ENCODE measurements around the gene USP32. TPM values are rescaled to one million over a fixed set of nuclear protein-coding genes. Genes with fewer than 3 reads are reported as not detected.
A peak's percentile ranks its signal among the peaks of the same experiment; 100 is the strongest.

Gene USP32
- total RNA-seq, 1 experiment from 2014 or later, result 34.5 TPM

- DNase-seq (ENCODE audit: low read depth in 1 of 2, low spot score in 2 of 2), result no peak
- Histone ChIP-seq H3K9me3 (replicated peaks) (peaks cover 4% of the 10 kb centered on the region), H3K36me3 (no peaks in the 10 kb centered on the region), H3K4me1 (replicated peaks) (peaks cover 31% of the 10 kb centered on the region), H3K4me3 (no peak overlapping the region), H3K27ac (no peak overlapping the region), H3K27me3 (replicated peaks) (peaks cover 27% of the 10 kb centered on the region)
Measured at GRCh38 chr17:60141111-60142018, 250.6 kb downstream of the USP32 start.

GRCh38 chr17:60139438-60140285 is 252.3 kb downstream of the USP32 start:
- peaks cover 17% of the 10 kb centered on the region for H3K27me3 ChIP-seq (replicated peaks)
- peaks cover 4% of the 10 kb centered on the region for H3K9me3 ChIP-seq (replicated peaks)
- DNase-seq (ENCODE audit: low read depth in 1 of 2, low spot score in 2 of 2), result peak; percentile 44 to 82
- peaks cover 40% of the 10 kb centered on the region for H3K4me1 ChIP-seq (replicated peaks)
- H3K36me3 ChIP-seq, result no peaks in the 10 kb centered on the region
- no peak overlapping the region for H3K4me3 ChIP-seq
- H3K27ac ChIP-seq, result no peak overlapping the region

GRCh38 chr17:60138769-60139437 is 253.0 kb downstream of the USP32 start:
- Histone ChIP-seq H3K9me3 (replicated peaks) (peaks cover 4% of the 10 kb centered on the region), H3K27me3 (replicated peaks) (peaks cover 12% of the 10 kb centered on the region), H3K4me1 (replicated peaks) (peaks cover 48% of the 10 kb centered on the region), H3K27ac (no peak overlapping the region), H3K4me3 (no peak overlapping the region), H3K36me3 (no peaks in the 10 kb centered on the region)
- DNase-seq (ENCODE audit: low read depth in 1 of 2, low spot score in 2 of 2), result no peak

GRCh38 chr17:60137731-60138130 is 254.2 kb downstream of the USP32 start:
- Histone ChIP-seq H3K27ac (no peak overlapping the region), H3K4me3 (no peak overlapping the region), H3K4me1 (replicated peaks) (peaks cover 40% of the 10 kb centered on the region), H3K9me3 (replicated peaks) (peaks cover 4% of the 10 kb centered on the region), H3K36me3 (no peaks in the 10 kb centered on the region), H3K27me3 (replicated peaks) (peaks cover 12% of the 10 kb centered on the region)
- DNase-seq (ENCODE audit: low read depth in 1 of 2, low spot score in 2 of 2), result no peak

GRCh38 chr17:60135951-60136666 is 255.8 kb downstream of the USP32 start:
- DNase-seq (ENCODE audit: low read depth in 1 of 2, low spot score in 2 of 2), result no peak
- H3K9me3 ChIP-seq (replicated peaks), result peaks cover 4% of the 10 kb centered on the region

GRCh38 chr17:60135151-60135950 is 256.6 kb downstream of the USP32 start:
- H3K9me3 ChIP-seq (replicated peaks), result peaks cover 4% of the 10 kb centered on the region
- H3K4me1 ChIP-seq (replicated peaks), result peaks cover 26% of the 10 kb centered on the region
- H3K4me3 ChIP-seq, result peak overlapping the region; percentile 51
- peaks cover 12% of the 10 kb centered on the region for H3K27me3 ChIP-seq (replicated peaks)
- H3K36me3 ChIP-seq, result 0 out of 2 replicates have a peak, but pooled peaks cover 6% of the 10 kb centered on the region
- H3K27ac ChIP-seq, result peak overlapping the region; percentile 15; the same call in 1 of the 2 replicates
- DNase-seq (ENCODE audit: low read depth in 1 of 2, low spot score in 2 of 2), result peak; percentile 82 to 91

More at GRCh38 chr17:60135951-60136666, 255.8 kb downstream of the USP32 start:
- Histone ChIP-seq H3K27ac (no peak overlapping the region), H3K4me3 (peak overlapping the region; percentile 51; the same call in 1 of the 2 replicates), H3K4me1 (replicated peaks) (peaks cover 27% of the 10 kb centered on the region), H3K27me3 (replicated peaks) (peaks cover 12% of the 10 kb centered on the region), H3K36me3 (0 out of 2 replicates have a peak, but pooled peaks cover 6% of the 10 kb centered on the region)

GRCh38 chr17:60134396-60135150 is 257.4 kb downstream of the USP32 start:
- Histone ChIP-seq H3K4me1 (replicated peaks) (peaks cover 21% of the 10 kb centered on the region), H3K9me3 (replicated peaks) (no peaks in the 10 kb centered on the region; the same call in 1 of the 2 replicates), H3K27me3 (replicated peaks) (peaks cover 8% of the 10 kb centered on the region), H3K27ac (peak overlapping the region; percentile 15; the same call in 1 of the 2 replicates), H3K36me3 (0 out of 2 replicates have a peak, but pooled peaks cover 6% of the 10 kb centered on the region), H3K4me3 (peak overlapping the region; percentile 51)
- DNase-seq (ENCODE audit: low read depth in 1 of 2, low spot score in 2 of 2), result no peak

- DNase-seq (ENCODE audit: low read depth in 1 of 2, low spot score in 2 of 2), result no peak
- H3K36me3 ChIP-seq, result 0 out of 2 replicates have a peak, but pooled peaks cover 6% of the 10 kb centered on the region
- no peak overlapping the region for H3K4me3 ChIP-seq
Measured at GRCh38 chr17:60130466-60130865, 261.5 kb downstream of the USP32 start.

GRCh38 chr17:60129164-60129563 is 262.8 kb downstream of the USP32 start:
- peaks cover 2% of the 10 kb centered on the region; the same call in 1 of the 2 replicates for H3K4me1 ChIP-seq (replicated peaks)
- H3K36me3 ChIP-seq, result 0 out of 2 replicates have a peak, but pooled peaks cover 6% of the 10 kb centered on the region
- H3K27ac ChIP-seq, result no peak overlapping the region
- no peaks in the 10 kb centered on the region for H3K9me3 ChIP-seq (replicated peaks)
- no peak overlapping the region for H3K4me3 ChIP-seq
- no peak for DNase-seq (ENCODE audit: low read depth in 1 of 2, low spot score in 2 of 2)
- H3K27me3 ChIP-seq (replicated peaks), result no peaks in the 10 kb centered on the region

More at GRCh38 chr17:60130466-60130865, 261.5 kb downstream of the USP32 start:
- no peak overlapping the region for H3K27ac ChIP-seq
- H3K4me1 ChIP-seq (replicated peaks), result peaks cover 13% of the 10 kb centered on the region
- H3K27me3 ChIP-seq (replicated peaks), result no peaks in the 10 kb centered on the region
- H3K9me3 ChIP-seq (replicated peaks), result no peaks in the 10 kb centered on the region
